Peyer's patch (tissue), 4 donors: ENCODE data around the gene HNF4A.
A peak's percentile ranks its signal among the peaks of the same experiment; 100 is the strongest.

Source experiments
- CTCF ChIP-seq, 6 experiments: fragments of 450-650 bp in 4 of 6; fragments of 200-600 bp in 2 of 6; sonication (generic) in 1 of 6; IDR thresholded peaks; one replicate each; pipeline ENCODE4 v1.5.1; 2017 to 2019; ENCODE audit warnings: antibody characterized with exemption in 6 of 6, mild to moderate bottlenecking in 3 of 6, moderate library complexity in 1 of 6
- POLR2A ChIP-seq, 2 donors: fragments of 450-650 bp; IDR thresholded peaks; one replicate each; pipeline ENCODE4 v1.5.1; 2017; ENCODE audit warnings: antibody characterized with exemption in 2 of 2, mild to moderate bottlenecking in 2 of 2, moderate library complexity in 2 of 2

GRCh38 chr20:44388466-44389023 lies 33.0 kb downstream of the HNF4A start:
- TF ChIP-seq CTCF (IDR thresholded peaks at IDR 0.05) (peak in 5 of 6 experiments; percentile 18 to 93 (median 82)), POLR2A (IDR thresholded peaks at IDR 0.05) (no peak)
